HG03342 (cell line): ENCODE results near the gene YTHDF1.
"Not testable (repeated sequence)": the region's sequence is repeated elsewhere in the genome, so short reads cannot be mapped to it uniquely, and the experiment has no call there.

ENCODE experiments used
- ATAC-seq: cut with Tn5 transposase; IDR thresholded peaks from one replicate; pipeline ENCODE4 v1.9.1; 2021; ENCODE audit warnings: mild to moderate bottlenecking, moderate library complexity; ENCODE audit not compliant: unreplicated experiment

YTHDF1 gene

DNA sequence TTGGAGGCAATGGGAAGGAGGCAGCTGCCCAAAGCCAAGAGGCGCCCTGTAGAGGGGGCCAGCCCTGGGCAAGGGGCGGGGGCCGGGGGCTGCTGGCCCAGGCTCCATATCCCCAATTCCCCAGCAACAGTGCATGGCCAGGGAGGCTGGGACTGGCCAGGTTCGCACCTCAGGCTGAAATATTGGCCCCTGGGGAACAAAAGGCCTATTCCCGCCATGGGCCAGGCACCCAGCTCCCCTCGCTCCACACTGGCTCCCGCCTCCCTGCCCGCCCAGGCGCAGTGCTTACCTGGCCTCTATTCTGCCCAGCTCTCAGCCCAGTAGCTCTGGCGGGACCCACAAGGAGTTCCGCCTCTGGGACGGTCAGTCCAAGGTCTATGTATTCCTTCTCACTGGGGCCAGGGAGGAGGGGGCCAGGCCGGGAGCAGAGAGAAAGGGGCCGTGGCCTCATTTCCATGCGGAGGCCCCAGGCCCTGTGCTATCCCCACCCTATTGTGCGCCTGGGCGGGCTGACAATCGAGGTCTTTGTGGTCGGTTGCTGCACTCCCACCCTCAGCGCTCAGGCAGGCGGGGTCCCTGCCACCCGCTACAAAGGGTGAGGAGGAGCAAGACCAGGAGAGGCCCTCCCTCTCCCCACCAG lies 42.3 kb downstream of the YTHDF1 start:
- ATAC-seq = no peak

DNA sequence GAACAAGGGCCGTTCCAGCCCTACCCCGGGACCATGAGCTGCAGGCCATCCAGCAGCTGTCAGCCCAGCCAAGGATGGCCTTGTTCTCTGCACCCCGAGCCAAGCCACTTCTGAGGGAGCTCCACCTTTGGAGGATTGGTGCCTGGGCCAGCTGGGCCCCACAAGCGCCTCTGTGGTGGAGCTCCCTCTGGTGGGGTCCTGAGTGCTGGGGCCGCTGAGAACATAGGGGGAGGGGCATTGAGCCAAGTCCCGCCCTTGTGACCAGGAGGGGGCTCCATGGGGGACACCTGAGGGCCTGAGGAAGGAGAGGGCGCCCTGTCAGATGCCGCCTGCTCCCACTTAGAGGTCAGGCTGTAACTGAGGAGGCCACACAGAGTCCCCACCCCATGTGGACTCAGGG lies 43.2 kb downstream of the YTHDF1 start:
- no peak for ATAC-seq

DNA sequence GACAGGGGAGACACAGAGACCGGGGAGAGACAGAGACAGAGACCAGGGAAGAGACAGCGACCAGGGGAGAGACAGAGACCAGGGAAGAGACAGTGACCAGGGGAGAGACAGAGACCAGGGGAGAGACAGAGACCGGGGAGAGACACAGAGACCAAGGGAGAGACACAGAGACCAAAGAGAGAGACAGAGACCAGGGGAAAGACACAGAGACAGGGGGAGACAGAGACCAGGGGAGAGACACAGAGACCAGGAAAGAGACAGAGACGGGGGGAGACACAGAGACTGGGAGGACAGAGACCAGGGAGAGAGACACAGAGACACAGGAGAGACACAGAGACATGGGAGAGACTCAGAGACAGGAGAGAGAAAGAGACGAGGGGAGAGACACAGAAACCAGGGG lies 43.9 kb downstream of the YTHDF1 start:
- no peak for ATAC-seq

DNA sequence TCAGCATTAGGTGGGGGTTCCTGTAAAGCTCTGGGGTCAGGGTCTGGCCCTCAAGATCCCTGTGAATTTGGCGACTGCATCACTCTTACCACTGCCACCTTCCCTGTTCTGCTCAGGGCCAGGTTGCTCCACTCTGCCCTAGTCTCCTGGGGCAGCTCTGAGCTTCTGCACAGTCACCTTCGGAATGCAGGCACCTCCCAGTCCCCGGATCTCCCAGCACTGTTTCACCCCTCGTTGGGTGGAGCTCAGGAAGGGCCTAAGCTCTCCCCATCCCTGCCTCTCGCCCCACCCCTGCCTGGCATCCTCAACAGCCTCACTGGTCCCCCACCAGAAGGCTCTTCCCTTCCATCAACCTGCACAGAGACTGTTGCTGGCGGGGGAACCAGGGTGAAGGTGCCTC lies 46.2 kb downstream of the YTHDF1 start:
- ATAC-seq = no peak

DNA sequence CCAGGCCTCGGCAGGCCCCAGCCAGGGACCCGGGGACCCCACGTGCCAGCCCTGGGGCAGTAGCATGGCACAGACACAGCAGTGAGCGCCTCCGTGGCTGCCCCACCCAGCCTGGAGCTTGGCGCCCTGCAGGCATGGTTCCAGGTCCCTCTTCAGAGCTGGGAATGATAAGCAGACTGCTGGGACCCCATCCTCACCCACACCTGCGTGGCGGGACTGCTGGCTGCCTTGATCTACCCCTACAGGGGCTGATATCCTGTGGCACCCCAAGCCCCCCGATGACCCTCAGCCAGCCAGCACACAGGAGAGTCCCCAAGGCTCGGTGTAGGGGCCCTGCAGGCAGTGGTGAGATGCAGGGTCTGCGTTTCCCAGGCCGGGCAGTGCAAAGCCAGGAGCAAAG lies 47.1 kb downstream of the YTHDF1 start:
- no peak for ATAC-seq

DNA sequence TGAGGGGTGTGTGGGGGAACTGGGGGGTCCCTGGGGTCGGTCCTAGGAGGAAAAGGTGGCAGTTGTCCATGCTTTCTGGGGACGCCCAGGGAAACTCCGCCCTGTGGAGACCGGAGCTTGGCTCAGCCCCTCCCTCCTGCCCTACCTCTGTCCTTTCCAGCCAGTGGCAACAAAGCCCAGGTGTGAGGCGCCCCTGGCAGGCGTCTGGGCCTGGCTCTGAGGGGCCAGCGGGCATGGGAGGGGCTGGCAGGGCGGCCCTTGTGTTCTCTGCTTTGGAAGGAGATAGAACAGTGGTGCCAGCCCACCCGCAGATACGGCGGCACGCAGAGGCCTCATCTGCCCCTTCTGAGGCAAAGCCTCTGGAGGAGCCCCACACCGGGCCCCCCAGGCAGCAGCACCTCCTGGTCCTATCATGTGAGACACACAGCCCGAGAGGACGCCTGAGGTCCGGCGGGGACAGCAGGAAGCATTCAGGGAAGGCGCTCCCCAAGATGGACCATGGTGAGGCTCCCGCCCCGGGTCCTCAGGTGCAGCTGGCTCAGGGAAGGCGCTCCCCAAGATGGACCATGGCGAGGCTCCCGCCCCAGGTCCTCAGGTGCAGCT lies 47.9 kb downstream of the YTHDF1 start:
- no peak for ATAC-seq

DNA sequence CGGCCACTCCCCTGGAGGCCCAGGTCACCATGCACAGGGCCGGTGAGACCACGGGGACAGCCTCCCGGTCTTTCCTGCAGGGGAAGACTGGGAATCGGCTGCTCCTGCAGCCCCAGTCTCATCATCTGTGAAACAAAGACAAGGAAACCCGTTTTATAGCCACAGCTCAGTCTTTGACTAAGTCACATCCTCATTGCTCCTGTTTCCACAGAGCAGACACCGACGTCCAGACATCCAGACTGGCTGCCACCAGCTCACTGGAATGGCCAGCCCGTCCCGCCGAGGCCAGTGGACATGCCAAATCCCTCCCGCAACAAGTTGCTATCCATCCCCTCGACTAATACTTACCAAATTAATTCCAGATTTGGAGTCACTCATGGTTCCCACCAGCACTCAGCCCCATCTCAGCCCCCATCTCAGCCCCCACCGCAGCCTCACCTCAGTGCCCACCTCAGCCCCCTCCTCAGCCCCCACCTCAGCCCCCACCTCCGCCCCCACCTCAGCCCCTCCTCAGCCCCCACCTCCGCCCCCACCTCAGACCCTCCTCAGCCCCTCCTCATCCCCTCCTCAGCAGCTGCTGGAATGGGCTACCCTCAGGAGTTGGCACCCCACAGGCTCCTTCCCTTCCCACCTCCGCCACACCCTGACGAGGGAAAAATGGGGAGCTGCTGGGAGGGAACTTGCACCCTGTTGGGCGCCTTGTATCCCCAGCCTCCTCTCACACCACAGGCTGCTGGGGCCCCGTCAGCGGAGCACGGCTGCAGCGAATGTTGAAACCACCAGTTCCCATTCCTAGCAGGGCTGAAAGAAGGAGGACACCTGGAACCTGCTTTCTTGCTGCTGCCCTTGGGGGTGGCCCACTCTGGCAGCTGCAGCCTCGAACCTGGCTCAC lies 48.7 kb downstream of the YTHDF1 start:
- ATAC-seq = no peak

DNA sequence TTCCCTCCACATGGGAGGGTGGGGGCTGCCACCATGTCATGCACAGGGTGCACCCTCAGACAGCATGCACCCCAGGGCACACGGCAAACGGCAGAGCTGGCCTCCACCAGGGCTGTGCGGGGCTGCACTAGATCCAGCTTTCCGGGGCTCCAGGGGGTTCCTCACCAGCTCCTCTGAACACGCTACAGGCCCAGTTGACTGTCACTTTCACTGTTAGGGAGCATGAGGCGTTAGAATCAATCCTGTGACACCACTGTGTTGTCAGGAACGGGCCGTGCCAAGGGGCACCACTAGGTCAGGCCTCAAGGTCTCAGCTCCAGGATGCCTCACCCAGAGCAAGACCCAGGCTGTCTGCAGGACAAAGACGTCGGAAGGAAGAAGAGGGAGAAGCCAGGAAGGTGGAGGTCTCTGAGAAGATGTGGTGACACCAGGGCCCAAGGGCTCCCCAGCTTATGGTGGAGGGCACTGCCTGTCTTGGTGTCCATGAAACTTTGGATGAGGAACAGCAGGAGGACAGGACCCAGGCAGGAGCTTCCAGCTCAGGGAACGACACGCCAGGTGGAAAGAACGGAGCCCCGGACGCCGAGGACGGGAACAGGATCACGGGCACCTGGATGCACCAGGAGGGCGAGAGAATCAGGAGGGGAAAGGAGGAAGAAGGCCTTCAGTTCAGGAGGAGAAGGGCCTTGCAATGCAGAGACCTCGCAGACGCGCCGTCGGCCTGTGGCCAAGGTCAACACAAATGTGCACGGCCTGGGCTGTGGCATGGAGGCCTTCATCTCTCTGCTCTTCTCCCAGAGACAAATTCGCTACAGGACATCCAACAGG lies 49.5 kb downstream of the YTHDF1 start:
- ATAC-seq = no peak

DNA sequence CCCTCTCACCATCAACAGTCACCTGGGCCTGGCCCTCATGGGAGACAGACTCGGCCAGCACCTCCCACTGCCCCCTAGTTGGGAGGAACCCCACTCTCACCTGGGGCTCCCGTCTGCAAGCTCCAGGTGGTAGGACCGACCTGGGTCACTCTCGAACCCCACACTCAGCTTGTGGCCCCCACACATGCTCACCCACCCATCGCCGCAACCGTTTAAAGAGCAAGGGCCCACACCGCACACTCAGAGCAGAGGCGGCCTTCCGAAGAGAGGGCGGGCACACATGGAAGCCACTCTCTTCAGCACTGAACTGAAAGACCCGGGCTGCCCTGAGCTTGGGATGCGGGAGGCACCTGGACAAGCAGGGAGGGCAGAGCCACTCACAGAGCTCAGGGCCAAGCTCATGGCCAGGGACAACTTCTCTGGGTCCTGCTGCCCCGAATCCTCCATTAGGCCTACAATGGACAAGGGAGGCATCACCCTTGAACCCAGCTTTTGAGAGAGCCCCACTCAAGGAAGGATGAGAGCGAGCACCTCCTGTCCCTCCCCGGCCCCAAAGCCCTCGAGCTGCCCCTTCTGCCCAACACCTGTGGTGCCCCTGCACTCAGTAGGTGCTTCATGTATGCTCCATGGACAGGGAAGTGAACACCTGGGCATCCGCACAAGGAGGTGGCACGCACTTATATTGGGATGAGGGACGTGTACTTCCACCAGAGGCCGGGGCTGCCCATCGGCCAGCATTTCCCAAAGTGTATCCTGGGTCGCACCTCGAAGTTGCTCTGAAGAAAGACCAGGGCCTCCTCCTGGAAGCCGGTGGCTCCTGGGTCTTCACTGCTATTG lies 50.4 kb downstream of the YTHDF1 start:
- no peak for ATAC-seq

DNA sequence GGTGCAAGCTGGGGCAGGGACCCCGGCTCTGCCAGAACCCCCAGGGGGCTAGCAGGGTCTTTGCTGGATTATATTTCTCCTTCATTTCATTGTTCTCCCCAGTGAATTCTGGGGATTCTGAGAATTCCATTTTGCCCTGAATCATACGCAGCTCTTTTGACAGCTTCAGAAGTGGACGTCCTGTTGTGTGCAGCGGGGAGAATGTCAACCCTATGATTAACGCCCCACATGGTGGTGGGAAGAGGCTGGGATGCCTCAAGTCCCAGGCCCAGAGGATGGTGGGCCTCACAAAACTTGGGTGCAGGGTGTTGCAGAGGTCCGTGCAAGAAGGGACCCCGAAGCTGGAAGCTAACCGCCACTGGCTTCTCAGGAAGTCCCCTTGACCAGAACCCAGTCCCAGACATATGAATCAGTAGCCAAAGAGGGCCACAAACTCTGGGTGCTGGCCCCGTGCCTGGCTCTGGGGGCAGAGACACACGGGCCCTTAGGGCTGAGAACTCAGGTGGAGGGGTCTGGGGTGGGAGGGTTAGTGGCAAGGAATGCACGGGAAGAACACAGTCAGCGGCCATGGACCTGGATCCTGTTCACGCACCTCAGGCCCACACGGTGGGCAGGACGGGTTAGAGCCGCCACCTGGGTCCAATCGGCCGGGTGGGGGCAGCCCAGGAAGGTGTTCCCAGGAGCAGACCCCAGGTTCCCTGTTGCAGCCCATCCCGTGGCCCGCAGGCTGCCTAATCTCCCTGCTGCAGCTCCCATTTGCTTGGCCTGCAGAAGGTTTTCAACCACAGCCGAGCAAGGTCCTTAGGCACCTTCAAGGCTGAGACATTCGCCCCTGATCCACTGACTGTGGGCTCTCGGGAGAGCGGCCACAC lies 51.2 kb downstream of the YTHDF1 start:
- ATAC-seq = no peak

DNA sequence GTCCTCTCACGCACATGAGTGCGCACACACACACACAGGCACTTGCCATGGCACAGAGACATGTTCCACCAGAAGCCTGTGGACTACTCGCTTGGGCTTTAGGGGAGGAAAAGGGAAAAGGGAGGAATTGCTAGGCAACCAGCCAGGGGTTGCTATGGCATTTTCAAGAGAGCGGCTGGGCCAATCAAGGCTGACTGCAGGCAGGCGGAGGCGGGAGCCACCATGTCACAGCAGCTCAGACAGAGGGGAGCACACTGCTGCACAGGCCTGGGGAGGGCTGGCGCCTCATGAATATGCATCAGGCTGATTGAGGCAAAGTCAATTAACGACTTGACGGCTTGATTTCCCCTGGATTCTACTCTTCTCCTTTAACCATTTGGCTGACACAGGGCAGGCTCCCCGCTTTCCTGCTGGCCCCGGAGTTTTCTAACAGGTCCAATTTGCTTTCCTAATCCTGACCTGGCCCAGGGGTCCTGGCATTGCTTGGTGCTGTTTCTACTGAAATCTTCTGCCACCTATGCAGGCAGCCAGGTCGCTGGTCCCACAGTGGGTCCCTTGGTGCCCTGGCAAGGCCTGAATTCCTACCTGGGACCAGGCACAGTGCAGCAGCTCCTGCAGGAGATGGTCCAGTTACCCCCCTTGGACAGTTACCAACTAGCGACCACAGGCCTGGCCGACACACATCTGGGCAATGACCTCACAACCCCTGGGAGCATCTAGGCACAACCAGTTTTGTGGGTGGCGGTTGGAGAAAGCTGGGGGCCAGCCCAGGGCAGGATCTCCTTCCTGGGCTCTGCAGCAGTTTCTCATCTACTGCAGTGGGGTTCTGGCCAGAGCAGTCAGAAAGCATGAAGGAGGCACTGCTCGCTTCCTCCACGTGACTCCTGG lies 52.1 kb downstream of the YTHDF1 start:
- ATAC-seq = no peak

DNA sequence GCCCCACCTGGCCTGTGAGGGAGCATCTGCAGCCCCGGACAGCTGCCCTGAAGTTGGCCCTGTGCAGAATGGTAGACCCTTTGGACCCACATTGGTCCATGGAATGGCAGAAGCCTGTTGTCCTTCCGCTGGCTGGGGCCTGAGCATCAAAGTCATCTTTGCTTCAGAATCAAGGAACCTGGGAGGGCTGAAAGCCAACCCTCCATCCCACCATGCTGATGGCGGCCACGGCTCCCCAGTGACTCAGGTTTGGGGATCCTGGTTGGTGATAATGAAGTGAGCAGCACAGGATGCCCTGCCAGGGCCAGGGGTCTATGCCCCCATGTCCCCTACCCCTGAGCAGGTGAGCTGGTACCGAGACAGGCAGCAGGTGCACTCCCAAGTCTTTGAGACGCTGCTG lies 52.8 kb downstream of the YTHDF1 start:
- ATAC-seq = no peak

DNA sequence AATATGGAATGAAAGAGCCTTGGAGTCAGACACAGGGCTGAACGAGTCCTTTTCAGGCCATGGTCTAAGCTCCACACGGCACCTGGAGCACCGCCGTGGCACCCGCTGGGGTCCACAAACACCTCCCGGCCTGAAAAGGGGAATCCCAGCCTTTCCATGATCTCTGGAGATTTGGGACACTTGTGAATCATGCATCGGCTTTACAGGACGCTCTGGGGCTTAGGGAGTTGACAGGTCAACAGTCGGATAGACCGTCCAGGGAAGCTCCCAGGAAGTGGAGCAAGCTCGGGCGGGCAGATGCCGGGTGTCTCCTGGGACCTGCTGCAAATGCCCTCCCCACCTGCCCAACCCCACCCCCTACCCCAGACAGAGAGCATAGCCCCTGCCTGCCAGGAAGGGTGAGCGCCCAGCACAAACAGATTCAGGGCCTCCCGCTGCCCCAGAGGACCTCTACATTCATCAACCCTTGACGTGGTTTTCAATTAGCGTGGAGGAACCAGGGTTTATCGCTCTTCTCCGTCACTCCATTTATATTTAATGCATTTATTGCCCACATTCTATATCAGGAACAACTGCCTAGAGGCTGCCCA lies 53.6 kb downstream of the YTHDF1 start:
- ATAC-seq = no peak

DNA sequence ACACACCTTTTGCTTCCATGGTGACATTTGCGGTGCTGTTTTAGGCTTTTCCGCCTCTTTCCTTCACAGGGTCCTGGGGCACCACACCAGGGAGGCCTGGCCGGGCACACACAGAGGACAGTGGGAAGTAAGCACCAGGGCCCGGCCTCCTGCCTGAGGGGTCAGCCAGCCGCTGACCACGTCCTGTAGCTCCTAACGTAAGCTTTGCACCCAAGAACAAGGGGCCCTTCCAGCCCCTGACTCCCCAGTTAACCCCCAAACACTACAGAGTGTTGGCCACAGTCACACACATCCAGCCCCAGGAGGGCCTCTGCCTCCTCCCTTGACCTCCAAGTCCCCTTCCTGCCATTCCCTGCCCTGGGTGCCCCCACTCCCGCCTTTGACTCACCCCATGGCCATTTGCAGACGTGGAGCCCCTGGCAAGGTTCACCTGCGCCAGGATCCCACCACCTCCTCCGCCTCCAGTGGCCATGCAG lies 54.7 kb downstream of the YTHDF1 start:
- no peak for ATAC-seq

DNA sequence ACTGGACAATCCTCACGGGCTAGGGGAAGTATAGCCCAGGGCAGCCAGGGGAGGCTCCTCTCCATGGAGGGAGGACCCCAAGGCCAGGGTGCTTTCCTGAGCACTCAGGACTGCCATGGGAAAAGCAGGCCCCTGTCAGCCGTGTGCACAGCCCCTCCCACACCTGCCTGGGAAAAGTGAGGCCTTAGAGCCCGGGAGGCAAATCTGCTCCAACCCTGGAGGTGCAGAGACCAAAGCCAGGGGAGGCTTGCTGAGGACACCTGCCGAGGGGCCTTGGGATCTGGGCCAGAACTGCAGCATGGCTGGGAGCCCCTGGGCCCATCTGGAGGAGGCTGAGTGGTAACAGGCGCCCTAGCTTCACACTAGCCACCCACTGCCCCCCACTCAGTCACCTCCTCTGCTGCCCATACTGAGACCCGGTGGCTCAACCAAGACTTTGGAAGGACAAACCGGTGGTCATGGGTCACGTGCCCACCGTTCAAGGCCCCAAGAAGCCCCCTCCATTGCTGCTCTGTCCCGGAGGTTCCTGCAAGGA lies 55.2 kb downstream of the YTHDF1 start:
- no peak for ATAC-seq

DNA sequence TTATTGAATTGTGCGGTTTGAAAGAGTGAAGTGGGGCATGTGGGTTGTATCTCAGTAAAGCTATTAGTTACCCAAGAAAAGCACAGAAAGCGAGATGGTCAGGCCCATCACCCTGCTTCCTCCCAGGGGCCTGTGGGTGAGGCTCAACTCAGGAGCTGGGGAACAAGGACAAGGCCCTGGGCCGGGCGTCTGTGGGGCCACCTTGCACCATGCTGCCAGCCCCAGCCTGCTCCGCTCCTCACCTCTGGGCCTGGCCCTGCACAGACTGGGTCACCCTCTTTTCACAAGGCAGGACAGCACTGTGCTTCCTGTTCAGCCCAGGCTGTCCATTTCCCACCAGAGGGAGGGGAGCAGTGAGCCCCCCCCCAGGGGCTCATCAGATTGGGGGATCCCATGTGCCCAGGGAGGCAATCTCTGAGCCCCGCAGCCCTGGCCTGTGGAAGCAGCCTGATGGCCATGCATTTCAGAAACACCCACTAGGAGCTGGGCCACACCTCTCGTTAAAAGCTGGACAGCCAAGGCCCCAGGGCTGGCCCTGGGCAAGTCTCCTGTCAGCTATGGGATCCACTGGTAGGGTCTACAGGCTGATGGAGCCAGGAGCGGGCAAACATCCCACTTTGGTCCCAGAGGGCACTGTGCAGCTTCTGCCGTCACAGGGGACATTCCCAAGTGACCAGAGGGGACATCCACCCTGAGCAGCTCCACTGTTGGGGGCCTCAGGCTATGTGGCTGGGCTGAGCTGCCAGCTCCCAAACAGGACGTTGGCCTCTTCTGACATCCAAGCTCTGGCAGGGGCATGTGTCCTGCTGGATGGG lies 55.9 kb downstream of the YTHDF1 start:
- no peak for ATAC-seq

DNA sequence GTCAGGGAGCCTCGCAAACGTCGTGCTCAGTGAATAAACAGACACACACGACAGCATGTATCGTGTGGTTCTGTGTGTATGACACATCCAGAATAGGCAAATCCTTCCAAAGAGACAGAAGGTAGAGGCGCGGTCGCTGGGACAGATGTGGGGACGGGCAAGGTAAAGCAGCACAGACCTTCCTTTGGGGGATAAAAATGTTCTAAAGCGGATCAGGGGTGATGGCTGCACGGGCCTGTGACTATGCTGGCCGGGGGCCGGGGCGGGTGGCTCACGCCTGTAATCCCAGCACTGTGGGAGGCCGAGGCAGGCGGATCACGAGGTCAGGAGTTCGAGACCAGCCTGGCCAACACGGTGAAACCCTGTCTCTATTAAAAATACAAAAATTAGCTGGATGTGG lies 56.7 kb downstream of the YTHDF1 start:
- ATAC-seq = not testable (repeated sequence)
